Gastrocnemius medialis (tissue), 4 donors: ENCODE measurements around the gene TEX55.

Experiments
- CTCF ChIP-seq, 5 experiments: fragments of 450-650 bp in 3 of 5; fragments of 200-600 bp in 2 of 5; sonication (generic) in 2 of 5; IDR thresholded peaks in 4 of 5; conservative IDR thresholded peaks in 1 of 5; 1 replicate in 4 of 5; 2 replicates in 1 of 5; pipeline ENCODE4 v1.5.1; 2016 to 2019; ENCODE audit warnings: antibody characterized with exemption in 5 of 5, mild to moderate bottlenecking in 3 of 5, moderate library complexity in 3 of 5
- POLR2A ChIP-seq, 2 donors: fragments of 450-650 bp; IDR thresholded peaks; one replicate each; pipeline ENCODE4 v1.6.1; 2017; ENCODE audit warnings: antibody characterized with exemption in 2 of 2, mild to moderate bottlenecking in 2 of 2, moderate library complexity in 2 of 2

GRCh38 chr3:119125342-119125741 lies 20.6 kb upstream of the TEX55 start:
- TF ChIP-seq POLR2A (IDR thresholded peaks at IDR 0.05) (no peak), CTCF (IDR thresholded peaks at IDR 0.05 in 4 of 5, conservative IDR thresholded peaks at IDR 0.05 in 1 of 5) (no peak)
